HL-60 (cell line): Measurements from ENCODE around the gene USF3.
"Not testable (repeated sequence)": the region's sequence is repeated elsewhere in the genome, so short reads cannot be mapped to it uniquely, and the experiment has no call there.

Experiments used
- GABPA ChIP-seq: IDR thresholded peaks from 2 replicates; pipeline ENCODE4 v1.6.1; 2012; ENCODE audit warnings: low read depth
- POLR2AphosphoS5 ChIP-seq: IDR thresholded peaks from 2 replicates; pipeline ENCODE4 v1.6.1; 2012; ENCODE audit warnings: low read depth
- SPI1 ChIP-seq: IDR thresholded peaks from 2 replicates; pipeline ENCODE4 v1.6.1; 2012; ENCODE audit warnings: low read depth, mild to moderate bottlenecking, borderline replicate concordance
- TF ChIP-seq, protein P1 (sequence below): IDR thresholded peaks from one replicate; pipeline ENCODE4 v1.5.1; 2011; ENCODE audit warnings: low read length, control low read depth, inconsistent platforms; ENCODE audit not compliant: insufficient read depth
- TF ChIP-seq, protein P2 (sequence below): IDR thresholded peaks from 2 replicates; pipeline ENCODE4 v1.6.1; 2012; ENCODE audit warnings: low read depth; ENCODE audit not compliant: insufficient replicate concordance

DNA sequence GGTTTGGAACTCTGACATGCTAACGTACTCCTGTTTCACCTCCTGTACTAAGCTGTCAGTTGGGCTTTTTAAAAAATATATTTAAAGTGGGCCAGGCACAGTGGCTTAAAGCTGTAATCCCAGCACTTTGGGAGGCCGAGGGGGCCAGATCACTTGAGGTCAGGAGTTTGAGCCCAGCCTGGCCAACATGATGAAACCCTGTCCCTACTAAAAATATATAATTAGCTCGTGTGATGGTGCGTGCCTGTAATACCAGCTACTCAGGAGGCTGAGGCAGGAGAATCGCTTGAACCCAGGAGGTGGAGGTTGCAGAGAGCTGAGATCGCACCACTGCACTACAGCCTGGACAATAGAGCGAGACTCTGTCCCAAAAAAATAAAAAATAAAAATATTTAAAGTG, 60.4 kb downstream of the USF3 start:
- TF ChIP-seq, protein P1, sequence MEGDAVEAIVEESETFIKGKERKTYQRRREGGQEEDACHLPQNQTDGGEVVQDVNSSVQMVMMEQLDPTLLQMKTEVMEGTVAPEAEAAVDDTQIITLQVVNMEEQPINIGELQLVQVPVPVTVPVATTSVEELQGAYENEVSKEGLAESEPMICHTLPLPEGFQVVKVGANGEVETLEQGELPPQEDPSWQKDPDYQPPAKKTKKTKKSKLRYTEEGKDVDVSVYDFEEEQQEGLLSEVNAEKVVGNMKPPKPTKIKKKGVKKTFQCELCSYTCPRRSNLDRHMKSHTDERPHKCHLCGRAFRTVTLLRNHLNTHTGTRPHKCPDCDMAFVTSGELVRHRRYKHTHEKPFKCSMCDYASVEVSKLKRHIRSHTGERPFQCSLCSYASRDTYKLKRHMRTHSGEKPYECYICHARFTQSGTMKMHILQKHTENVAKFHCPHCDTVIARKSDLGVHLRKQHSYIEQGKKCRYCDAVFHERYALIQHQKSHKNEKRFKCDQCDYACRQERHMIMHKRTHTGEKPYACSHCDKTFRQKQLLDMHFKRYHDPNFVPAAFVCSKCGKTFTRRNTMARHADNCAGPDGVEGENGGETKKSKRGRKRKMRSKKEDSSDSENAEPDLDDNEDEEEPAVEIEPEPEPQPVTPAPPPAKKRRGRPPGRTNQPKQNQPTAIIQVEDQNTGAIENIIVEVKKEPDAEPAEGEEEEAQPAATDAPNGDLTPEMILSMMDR: not testable (repeated sequence)
- TF ChIP-seq, protein P2, sequence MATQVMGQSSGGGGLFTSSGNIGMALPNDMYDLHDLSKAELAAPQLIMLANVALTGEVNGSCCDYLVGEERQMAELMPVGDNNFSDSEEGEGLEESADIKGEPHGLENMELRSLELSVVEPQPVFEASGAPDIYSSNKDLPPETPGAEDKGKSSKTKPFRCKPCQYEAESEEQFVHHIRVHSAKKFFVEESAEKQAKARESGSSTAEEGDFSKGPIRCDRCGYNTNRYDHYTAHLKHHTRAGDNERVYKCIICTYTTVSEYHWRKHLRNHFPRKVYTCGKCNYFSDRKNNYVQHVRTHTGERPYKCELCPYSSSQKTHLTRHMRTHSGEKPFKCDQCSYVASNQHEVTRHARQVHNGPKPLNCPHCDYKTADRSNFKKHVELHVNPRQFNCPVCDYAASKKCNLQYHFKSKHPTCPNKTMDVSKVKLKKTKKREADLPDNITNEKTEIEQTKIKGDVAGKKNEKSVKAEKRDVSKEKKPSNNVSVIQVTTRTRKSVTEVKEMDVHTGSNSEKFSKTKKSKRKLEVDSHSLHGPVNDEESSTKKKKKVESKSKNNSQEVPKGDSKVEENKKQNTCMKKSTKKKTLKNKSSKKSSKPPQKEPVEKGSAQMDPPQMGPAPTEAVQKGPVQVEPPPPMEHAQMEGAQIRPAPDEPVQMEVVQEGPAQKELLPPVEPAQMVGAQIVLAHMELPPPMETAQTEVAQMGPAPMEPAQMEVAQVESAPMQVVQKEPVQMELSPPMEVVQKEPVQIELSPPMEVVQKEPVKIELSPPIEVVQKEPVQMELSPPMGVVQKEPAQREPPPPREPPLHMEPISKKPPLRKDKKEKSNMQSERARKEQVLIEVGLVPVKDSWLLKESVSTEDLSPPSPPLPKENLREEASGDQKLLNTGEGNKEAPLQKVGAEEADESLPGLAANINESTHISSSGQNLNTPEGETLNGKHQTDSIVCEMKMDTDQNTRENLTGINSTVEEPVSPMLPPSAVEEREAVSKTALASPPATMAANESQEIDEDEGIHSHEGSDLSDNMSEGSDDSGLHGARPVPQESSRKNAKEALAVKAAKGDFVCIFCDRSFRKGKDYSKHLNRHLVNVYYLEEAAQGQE: not testable (repeated sequence)
- TF ChIP-seq SPI1, POLR2AphosphoS5, GABPA: not testable (repeated sequence)
